OCI-M1 (cell line): ENCODE data around the gene GPR108.
A peak's percentile ranks its signal among the peaks of the same experiment; 100 is the strongest.
"Not testable (repeated sequence)": the region's sequence is repeated elsewhere in the genome, so short reads cannot be mapped to it uniquely, and the experiment has no call there.

Source experiments
- DNase-seq: peaks from one replicate; lab custom pipeline; 2025; lab: John Stamatoyannopoulos, UW

The GPR108 gene

DNA sequence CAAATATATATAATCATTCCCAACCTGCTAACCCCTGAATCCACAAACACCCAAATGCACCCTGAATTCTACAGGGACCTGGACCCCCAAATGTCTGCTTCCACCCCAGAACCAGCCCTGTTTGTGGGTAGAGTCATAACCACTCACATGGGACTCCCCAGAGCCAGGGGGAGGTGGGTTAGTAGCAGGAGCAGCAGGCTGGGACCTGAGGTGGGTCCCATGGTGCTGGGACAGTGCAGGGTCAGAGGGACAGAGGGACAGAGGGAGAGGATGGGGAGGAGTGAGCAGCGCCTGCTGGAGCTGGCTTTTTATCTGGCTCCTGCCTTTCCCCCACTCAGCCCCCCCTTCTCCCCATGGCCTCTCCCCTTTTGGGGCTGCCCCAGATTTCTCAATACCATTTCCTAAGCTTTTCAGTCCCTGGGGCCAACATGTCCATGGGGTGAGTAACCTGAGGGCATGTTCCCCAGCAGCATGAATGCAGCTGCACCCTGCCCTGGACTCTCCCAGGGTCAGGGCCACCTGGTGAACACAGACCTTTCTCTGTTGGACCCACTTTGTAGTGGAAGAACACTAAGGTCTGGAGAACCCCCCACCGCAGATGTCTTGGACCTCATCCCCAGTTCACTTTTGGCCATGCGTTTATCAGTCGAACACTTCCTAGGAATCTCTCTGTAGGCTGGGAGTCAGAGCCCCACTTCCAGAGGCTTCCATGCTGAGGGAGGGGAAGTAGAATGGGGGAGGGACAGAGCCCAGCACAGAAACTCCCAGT is 16.8 kb downstream of the GPR108 start, which contains the start of gene C3:
Gene C3 (minus strand): TSS at position 282 of the 769 bp plus-strand sequence. CDS start 61 bp downstream, at position 221.
- peak; percentile 4 for DNase-seq

DNA sequence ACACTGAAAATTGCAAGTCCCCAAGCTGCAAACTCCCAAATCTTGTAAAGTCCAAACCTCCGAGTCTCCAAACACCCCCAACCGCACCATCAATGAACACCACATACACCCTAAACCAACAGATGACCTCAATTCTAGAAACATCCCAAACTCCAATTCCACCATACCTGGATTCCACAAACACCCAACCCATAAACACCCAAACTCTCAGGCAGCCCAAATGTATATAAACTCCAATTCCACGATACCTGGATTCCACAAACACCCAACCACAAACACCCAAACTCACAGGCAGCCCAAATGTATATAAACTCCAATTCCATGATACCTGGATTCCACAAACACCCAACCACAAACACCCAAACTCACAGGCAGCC is 17.4 kb downstream of the GPR108 start:
- DNase-seq, result no peak

DNA sequence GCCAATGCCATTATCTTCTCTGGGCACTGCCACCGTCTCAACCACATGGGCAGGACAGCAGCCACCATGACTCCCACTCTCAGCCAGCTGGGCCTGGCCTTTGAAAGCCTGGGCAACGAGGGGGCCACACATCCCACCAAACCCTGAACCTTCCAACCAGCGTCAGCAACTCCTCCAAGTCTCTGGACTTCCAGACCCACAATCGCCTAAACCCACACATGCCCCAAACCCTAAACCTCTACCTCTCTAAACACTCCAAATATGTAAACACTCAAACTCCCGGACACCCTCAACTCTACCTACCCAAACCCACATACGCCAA is 17.9 kb downstream of the GPR108 start:
- DNase-seq, result no peak

DNA sequence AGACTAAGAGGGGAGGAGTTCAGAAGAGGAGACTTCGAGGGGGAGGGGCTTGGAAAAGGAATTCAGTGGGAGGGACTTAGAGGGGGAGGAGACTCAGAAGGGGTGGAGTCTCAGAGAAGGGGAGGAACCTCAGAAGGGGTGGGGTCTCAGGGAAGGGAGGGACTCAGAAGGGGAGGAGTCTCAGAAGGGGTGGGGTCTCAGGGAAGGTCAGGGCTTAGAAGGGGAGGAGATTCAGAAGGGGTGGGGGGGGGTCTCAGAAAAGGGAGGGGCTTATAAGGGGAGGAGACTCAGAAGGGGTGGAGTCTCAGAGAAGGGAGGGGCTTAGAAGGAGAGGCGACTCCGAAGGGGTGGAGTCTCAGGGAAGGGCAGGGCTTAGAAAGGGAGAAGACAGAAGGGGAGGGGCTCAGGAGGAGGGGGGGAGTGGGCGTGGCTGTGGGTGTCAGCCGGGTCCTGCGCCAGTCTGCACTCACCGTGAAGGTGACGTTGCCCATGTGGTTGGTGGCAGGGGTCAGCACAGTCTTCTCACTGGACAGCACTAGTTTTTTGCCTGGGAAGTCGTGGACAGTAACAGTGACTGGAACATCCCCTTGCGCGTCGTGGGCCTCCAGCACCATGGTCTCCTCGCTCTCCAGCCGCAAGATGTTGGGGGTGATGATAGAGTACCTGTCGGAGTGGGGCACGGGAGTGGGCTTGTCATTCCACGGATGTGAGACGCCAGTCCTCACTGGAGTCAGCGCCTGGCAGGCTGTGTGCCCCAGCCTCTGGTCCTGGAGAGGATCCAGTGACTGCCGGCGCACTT is 18.4 kb downstream of the GPR108 start:
- peak; percentile 38 for DNase-seq

DNA sequence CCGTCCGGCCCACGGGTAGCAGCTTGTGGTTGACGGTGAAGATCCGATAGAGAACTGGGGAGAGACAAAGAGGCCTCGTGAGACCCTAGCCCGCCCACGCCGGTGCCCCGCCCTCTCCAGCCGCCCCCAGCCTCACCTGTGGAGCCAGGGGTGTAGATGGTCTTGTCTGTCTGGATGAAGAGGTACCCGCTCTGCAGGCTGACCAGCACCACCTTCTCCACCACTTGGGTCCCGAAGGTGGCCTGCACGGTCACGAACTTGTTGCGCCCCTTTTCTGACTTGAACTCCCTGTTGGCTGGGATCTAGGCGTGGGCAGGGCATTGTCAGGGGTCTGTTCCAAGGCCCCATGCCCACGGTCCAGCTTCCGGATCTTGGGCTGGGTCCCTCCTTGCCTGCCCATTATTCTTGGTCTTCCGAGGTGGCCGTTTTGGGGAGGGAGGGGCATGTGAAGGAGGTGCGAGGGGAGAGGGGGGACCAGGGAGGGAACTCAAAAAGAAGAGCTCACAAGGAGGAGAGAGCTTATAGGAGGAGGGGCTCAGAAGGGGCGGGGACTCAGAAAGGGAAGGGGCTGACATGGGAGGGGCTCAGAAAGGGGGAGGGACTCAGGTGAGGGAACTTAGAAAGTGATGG is 19.2 kb downstream of the GPR108 start:
- DNase-seq, result no peak

DNA sequence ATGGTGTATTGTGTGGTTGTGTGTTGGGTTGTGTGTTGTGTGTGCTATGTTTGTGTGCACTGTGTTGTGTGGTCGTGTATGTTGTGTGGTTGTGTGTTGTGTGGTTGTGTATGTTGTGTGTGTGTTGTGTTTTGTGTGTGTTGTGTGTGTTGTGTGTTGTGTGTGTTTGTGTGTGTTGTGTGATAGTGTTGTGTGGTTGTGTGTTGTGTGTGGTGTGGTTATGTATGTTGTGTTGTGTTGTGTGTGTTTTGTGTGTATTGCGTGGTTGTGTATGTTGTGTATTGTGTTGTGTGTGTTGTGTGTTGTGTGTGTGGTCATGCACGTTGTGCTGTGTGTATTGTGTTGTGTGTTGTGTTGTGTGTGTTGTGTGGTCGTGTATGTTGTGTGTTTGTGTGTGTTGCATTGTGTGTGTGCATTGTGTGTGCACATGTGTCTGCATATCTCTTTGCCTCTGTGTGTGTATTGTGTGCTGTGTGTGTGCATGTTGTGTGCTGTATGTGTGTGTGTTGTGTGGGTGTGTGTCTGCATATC is 19.9 kb downstream of the GPR108 start:
- DNase-seq, result no peak

DNA sequence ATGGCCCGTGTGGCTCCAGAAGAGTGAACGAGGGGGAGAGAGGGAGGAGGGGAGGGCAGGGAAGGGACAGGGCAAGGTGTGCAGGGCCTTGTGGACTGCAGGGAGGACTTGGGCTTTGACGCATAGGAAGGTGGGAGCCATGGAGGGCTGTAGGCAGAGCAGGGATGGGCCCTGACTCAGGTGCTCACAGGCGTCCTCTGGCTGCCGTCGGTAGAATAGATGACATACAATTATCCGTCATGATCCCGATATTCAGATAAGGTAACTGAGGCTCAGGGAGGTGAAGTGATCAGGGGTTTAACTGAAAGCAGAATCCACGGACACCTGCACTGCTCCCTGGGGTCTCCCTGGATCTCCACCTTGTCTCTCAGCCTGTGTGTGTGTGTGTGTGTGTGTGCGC is 20.3 kb downstream of the GPR108 start:
- DNase-seq, result no peak

DNA sequence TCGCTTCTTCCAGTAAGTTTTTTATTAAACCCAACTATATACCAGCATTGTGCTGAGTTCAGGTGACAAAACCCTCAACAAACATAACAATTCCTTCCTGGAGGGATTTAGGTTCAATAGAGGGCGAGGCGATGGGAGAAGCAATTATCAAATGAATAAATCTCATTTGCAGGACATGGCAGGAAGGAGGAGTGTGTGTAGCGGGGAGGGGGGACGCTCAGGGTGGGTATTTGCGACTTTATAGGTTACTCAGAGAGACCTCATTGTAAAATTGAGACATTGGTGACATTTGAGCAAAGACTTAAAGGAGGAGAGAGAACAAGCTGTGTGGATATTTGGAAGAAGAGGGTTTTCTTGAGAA is 20.8 kb downstream of the GPR108 start:
- DNase-seq, result no peak

DNA sequence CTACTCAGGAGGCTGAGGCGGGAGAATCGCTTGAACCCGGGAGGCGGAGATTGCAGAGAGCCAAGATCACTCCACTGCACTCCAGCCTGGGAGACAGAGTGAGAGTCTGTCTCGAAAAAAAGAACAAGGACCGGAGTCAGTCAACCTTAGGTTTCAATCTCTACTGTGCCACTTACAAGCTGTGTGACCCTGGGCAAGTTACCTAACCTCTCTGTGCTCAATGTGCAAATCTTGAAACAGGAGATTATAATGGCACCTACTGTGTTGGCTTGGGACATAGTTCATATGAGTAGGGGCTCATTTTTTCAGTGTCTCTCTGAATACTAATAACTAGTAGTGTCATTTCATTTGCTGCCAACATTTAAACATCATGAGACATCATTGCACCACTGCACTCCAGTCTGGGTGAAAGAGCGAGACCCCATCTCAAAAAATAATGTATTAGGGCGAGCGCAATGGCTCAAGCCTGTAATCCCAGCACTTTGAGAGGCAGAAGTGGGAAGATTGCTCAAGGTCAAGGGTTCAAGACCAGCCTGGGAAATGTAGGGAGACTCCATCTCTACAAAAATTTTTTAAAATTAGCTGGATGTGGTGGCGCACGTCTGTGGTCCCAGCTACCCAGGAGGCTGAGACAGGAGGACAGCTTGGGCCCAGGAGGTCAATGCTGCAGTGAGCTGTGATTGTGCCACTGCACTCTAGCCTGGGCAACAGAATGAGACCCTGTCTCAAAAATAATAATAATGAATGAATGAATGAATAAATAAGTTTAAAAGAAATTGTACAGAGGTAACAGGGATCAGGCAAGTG is 22.4 kb downstream of the GPR108 start:
- no peak for DNase-seq

DNA sequence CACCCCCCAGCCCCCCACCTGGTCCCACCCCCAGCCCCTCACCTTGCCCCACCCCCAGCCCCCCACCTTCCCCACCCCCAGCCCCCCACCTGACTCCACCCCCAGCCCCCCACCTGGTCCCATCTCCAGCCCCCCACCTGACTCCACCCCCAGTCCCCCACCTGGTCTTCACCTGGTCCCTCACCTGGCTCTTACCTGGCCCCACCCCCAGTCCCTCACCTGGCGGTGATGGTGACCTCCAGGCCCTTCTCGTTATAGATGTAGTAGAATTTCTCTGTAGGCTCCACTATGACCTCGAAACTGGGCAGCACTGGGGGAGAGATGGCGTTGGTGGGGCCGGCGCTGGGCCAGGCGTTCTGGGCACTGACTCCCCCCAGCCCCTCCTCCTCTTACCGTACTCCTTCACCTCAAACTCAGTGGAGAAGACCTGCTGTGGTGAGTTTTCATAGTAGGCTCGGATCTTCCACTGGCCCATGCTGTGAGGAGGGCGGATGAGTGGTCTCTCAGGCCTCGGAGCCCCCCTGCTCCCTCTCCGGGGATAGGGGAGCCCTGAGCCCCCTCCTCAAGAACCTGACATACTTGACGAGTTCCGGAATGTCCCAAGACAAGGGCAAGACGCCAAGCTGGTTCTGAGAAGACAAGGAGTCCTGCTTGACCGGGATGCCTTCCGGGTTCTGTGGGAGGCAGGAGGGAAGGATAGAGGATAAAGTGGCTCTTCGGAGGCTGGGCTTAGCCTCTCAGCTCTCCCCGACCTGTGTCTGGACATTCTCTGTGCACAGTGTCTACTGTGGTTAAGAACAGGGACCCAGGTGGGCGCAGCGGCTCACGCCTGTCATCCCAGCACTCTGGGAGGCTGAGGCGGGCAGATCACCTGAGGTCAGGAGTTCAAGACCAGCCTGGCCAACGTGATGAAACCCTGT is 23.3 kb downstream of the GPR108 start:
- DNase-seq, result no peak

DNA sequence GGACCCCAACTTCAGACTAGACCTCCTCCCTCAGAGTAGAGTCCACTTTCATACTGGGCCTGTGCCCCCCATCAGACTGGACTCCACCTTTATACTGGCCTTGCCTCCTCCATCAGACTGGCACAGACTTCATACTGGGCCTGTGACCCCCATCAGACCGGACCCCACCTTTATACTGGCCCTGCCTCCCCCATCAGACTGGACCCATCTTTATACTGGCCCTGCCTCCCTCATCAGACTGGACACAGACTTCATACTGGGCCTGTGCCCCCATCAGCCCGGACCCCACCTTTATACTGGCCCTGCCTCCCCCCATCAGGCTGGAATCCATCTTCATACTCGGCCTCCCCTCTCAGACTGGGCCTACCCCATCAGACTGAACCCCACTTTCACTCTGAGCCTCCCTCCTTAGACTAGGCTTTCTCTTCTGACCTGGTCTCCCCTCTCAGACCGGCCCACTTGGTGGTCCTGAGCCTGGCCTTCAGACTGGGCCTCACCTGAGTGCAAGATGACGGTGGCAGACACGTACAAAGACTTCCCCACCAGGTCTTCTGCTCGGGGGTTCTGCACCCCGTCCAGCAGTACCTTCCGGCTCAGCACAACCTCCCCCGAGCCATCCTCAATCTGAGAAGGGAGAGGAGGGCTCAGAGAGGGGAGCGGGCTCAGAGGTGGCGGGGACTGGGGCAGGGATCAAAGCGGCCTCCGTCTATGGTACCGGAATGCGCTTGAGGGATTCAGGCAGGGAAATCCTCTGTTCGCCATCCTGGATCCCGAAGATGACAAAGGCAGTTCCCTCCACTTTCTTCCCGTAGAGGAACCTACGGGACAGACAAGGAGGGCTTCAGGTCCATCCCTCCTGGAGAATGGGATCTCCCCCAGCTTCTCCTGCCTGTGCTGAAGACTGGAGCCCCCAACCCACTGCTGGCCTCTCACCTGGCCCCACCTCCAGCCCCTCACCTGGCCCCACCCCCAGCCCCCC is 24.4 kb downstream of the GPR108 start:
- DNase-seq, result no peak

DNA sequence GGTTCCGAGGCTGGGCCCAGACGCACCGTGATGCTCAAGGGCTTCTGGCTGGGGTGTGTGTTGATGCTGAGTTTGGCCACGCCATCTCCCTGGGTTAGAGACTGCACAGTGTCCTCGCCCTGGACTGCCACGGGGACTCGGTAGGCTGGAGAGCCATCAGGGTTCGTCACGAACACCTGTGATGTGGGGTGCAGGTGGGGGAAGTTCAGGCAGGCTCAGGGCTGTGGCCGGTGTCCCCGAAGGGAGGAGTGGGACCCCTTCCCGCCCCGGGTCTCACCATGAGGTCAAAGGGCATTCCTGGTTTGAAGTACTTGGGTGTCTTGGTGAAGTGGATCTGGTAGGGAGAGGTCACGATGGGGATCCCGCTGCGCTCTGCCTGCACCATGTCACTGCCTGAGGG is 25.1 kb downstream of the GPR108 start:
- DNase-seq, result no peak

DNA sequence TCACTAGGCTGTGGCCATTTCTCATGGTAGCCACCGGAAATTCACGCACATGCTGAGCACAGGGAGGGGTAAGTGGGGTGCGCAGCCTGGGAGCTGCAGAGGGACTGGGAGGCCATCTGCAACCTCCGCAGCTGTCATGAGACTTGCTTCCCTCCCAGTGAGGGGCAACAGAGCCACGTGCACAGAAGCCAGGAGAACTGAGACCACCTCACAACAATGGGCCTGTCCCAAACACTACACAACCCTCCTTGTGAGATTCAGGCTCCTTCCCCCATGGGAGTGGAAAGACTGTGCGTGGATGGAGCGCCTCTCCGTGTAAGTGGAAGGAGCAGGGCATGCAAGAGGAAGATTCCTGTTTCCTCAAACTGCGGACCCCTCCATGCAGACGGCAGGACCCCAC is 25.8 kb downstream of the GPR108 start:
- no peak for DNase-seq

DNA sequence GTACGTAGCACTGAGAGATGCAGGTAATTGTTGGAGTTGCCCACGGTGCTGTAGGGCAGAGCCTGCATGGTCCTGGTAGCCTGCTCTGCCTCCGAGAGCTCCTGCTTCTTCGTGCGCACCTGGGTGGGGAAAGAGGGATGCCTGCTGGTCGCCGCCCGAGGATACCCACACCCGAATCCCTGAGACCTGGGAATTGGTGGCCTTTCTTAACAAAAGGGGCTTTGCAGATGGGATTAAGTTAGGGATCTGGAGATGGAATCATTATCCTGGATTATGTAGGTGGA is 26.4 kb downstream of the GPR108 start:
- no peak for DNase-seq

DNA sequence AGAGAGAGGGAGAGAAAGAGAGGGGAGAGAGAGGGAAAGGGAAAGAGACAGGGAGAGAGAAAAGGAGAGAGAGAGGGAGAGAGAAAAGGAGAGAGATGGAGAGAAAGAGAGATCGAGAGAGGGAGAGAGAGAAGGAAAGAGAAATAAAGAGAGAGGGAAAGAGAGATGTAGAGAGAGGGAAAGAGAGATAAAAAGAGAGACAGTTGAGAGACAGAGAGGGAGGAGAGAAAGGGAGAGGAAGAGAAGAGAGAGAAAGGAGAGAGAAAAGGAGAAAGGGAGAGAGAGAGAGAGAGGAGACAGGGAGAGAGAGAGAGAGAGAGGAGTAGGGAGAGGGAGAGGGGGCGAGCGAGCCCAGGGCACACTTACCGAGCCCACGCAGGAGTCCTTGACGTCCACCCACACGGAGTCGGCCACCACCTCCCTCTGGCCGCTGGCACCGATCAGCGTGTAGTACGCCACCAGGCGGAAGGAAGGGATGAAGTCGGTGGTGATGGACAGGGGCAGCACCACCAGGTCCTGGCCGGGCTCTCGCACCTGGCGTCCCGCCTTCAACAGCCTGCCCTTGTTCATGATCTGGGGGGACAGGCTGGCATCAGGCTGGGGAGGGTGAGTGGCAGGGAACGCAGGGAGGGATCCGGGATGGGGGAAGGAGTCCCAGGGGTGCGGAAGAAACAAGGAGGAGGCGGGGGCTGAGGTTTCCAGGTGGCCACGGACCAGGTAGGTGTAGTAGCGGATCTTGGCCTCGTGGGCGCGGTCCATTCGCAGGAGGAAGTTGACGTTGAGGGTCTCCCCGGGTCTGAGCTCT is 26.9 kb downstream of the GPR108 start:
- DNase-seq, result no peak

DNA sequence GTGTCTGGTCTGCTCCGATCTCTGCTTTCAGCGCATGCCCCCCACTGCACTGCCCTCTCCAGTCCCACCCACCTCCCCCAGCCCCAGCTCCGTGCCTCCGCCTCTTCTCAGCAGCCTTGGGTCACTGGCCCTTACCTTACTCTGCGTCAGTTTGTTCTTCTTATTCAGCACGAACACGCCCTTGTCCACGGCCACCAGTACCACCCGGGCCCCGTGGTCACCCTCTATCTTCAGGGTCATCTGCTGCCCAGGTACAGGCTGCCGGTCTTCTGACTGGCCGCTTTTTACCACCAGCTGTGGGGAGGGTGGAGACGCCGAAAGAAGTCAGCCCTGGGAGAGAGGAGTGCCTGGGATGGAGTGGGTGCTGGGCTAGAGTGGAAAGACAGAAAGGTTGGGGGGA is 27.8 kb downstream of the GPR108 start:
- no peak for DNase-seq

DNA sequence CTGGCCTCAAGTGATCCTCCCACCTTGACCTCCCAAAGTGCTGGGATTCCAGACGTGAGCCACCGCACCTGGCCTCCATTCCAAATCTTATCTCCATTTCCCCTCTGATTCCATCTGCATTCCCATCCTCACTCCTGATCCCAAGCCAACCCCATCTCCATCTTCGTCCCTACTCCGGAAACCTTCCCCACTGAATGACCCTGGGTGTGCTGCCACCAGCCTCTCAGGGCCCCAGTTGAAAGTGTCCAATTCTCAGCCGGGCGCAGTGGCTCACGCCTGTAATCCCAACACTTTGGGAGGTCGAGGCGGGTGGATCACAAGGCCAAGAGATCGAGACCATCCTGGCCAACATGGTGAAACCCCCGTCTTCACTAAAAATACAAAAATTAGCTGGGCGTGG is 28.5 kb downstream of the GPR108 start:
- not testable (repeated sequence) for DNase-seq

DNA sequence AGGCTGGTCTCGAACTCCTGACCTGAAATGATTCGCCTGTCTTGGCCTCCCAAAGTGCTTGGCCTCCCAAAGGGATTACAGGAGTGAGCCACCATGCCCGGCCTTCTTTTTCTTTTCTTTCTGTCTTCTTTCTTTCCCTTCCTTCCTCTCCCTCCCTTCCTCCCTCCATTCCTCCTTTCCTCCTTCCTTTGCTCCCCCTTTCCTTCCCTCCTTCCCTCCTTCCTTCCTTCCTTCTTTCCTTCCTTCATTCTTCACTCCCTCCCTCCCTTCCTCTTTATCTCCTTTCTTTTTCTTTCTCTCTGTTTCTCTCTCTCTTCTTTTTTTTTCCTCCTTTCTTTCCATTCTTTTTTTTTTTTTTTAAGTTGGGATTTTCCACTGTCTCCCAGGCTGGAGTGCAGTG is 29.0 kb downstream of the GPR108 start:
- DNase-seq, result no peak

DNA sequence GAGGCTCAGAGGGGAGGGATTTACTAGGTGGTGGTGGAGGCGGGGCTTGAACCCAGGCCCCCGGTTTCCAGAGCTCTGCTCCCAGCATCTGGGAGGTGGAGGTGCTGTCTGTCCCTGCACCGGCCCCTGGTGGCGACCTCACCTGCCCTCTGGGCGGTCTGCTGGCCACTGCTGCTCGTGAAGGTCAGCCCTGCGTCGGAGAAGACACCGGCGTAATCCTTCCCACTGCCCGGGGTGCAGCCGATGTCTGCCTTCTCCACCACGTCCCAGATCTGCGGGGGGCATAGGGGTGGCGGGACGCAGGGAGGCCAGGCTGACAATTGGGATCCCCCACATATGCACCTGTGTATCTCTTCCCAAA is 29.7 kb downstream of the GPR108 start:
- no peak for DNase-seq
